ENCODE measurements around the gene SMAD5. TPM values are rescaled to one million over a fixed set of nuclear protein-coding genes. Genes with fewer than 3 reads are reported as not detected.

Gene SMAD5
- total and polyA plus RNA-seq, 2 of the 13 experiments (the other 11 are each of a cell fraction or from before 2014, with no cell fraction given): 27.2 to 48.5 TPM

DNA sequence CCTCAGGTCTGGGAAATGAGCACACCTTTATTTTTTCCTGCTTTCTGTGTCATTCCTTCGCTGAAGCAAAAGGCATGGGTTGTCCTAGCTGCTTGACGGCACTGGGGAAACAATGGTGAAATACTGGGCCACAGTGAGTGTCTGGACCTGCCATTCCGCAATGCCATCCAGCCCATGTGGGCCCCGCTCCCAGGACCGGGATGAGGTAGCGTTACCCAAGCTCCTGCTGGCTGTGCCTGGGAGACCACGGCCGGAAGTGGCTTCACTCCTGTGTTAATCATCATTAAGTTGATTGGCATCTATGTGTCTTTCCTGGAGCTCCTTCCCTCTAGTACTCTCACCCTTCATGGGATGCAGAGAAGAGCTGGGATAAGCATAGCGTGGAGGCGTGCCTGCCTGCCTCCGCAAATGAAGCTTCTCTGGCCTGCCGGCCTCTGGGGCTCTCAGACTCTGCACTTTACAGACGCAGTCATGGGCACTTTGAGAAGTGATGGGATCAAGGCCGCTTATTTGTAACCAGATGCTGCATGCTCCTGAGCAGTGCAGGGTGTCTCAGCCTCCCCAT, 76.8 kb downstream of the SMAD5 start:
- CTCF ChIA-PET (ENCODE audit: low intra/inter-chr PET ratio, low total read pairs): no interaction called here
- no peak for DNase-seq (ENCODE audit: low spot score)
- no peak for TF ChIP-seq ZNF660 (CRISPR knock-in tag; IDR thresholded peaks at IDR 0.05; ENCODE audit: borderline replicate concordance, low read depth)
- TF ChIP-seq, protein P1, sequence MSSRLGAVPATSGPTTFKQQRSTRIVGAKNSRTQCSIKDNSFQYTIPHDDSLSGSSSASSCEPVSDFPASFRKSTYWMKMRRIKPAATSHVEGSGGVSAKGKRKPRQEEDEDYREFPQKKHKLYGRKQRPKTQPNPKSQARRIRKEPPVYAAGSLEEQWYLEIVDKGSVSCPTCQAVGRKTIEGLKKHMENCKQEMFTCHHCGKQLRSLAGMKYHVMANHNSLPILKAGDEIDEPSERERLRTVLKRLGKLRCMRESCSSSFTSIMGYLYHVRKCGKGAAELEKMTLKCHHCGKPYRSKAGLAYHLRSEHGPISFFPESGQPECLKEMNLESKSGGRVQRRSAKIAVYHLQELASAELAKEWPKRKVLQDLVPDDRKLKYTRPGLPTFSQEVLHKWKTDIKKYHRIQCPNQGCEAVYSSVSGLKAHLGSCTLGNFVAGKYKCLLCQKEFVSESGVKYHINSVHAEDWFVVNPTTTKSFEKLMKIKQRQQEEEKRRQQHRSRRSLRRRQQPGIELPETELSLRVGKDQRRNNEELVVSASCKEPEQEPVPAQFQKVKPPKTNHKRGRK (CRISPR knock-in tag; IDR thresholded peaks at IDR 0.05): no peak
- TF ChIP-seq FOXC1 (CRISPR knock-in tag; IDR thresholded peaks at IDR 0.05; ENCODE audit: borderline replicate concordance): no peak
- no peak for TF ChIP-seq ZNF737 (CRISPR knock-in tag; IDR thresholded peaks at IDR 0.05; ENCODE audit: borderline replicate concordance)
- TF ChIP-seq, protein P2, sequence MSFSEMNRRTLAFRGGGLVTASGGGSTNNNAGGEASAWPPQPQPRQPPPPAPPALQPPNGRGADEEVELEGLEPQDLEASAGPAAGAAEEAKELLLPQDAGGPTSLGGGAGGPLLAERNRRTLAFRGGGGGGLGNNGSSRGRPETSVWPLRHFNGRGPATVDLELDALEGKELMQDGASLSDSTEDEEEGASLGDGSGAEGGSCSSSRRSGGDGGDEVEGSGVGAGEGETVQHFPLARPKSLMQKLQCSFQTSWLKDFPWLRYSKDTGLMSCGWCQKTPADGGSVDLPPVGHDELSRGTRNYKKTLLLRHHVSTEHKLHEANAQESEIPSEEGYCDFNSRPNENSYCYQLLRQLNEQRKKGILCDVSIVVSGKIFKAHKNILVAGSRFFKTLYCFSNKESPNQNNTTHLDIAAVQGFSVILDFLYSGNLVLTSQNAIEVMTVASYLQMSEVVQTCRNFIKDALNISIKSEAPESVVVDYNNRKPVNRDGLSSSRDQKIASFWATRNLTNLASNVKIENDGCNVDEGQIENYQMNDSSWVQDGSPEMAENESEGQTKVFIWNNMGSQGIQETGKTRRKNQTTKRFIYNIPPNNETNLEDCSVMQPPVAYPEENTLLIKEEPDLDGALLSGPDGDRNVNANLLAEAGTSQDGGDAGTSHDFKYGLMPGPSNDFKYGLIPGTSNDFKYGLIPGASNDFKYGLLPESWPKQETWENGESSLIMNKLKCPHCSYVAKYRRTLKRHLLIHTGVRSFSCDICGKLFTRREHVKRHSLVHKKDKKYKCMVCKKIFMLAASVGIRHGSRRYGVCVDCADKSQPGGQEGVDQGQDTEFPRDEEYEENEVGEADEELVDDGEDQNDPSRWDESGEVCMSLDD (CRISPR knock-in tag; IDR thresholded peaks at IDR 0.05; ENCODE audit: borderline replicate concordance): no peak
- no peak for TF ChIP-seq DNMT1 (CRISPR knock-in tag; IDR thresholded peaks at IDR 0.05)
- TF ChIP-seq HNRNPLL (IDR thresholded peaks at IDR 0.05; ENCODE audit: low read depth, low read length, poor library complexity, severe bottlenecking): no peak
- no peak for TF ChIP-seq FOSL1 (CRISPR knock-in tag; IDR thresholded peaks at IDR 0.05; ENCODE audit: borderline replicate concordance)
- no peak for TF ChIP-seq ZFP62 (CRISPR knock-in tag; IDR thresholded peaks at IDR 0.05)
- TF ChIP-seq, protein P3, sequence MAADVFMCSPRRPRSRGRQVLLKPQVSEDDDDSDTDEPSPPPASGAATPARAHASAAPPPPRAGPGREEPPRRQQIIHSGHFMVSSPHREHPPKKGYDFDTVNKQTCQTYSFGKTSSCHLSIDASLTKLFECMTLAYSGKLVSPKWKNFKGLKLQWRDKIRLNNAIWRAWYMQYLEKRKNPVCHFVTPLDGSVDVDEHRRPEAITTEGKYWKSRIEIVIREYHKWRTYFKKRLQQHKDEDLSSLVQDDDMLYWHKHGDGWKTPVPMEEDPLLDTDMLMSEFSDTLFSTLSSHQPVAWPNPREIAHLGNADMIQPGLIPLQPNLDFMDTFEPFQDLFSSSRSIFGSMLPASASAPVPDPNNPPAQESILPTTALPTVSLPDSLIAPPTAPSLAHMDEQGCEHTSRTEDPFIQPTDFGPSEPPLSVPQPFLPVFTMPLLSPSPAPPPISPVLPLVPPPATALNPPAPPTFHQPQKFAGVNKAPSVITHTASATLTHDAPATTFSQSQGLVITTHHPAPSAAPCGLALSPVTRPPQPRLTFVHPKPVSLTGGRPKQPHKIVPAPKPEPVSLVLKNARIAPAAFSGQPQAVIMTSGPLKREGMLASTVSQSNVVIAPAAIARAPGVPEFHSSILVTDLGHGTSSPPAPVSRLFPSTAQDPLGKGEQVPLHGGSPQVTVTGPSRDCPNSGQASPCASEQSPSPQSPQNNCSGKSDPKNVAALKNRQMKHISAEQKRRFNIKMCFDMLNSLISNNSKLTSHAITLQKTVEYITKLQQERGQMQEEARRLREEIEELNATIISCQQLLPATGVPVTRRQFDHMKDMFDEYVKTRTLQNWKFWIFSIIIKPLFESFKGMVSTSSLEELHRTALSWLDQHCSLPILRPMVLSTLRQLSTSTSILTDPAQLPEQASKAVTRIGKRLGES (CRISPR knock-in tag; IDR thresholded peaks at IDR 0.05; ENCODE audit: borderline replicate concordance): no peak
- TF ChIP-seq RARA (CRISPR knock-in tag; IDR thresholded peaks at IDR 0.05): no peak
- TF ChIP-seq ZNF441 (CRISPR knock-in tag; IDR thresholded peaks at IDR 0.05; ENCODE audit: borderline replicate concordance): no peak
- no peak for TF ChIP-seq ZNF713 (CRISPR knock-in tag; IDR thresholded peaks at IDR 0.05)
- TF ChIP-seq YEATS2 (CRISPR knock-in tag; IDR thresholded peaks at IDR 0.05; ENCODE audit: borderline replicate concordance): no peak
- TF ChIP-seq, protein P4, sequence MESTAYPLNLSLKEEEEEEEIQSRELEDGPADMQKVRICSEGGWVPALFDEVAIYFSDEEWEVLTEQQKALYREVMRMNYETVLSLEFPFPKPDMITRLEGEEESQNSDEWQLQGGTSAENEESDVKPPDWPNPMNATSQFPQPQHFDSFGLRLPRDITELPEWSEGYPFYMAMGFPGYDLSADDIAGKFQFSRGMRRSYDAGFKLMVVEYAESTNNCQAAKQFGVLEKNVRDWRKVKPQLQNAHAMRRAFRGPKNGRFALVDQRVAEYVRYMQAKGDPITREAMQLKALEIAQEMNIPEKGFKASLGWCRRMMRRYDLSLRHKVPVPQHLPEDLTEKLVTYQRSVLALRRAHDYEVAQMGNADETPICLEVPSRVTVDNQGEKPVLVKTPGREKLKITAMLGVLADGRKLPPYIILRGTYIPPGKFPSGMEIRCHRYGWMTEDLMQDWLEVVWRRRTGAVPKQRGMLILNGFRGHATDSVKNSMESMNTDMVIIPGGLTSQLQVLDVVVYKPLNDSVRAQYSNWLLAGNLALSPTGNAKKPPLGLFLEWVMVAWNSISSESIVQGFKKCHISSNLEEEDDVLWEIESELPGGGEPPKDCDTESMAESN (CRISPR knock-in tag; conservative IDR thresholded peaks at IDR 0.05): no peak
- no peak for TF ChIP-seq KDM6A (CRISPR knock-in tag; IDR thresholded peaks at IDR 0.05; ENCODE audit: low read depth)

More for the DNA sequence above, 76.8 kb downstream of the SMAD5 start:
- peaks cover 0 to 47% of the 10 kb centered on the region in 2 experiments; a peak in 3 of 5 replicates for H3K27me3 ChIP-seq (ENCODE audit: control insufficient read depth in 1 of 2, insufficient read depth in 2 of 2, low read length in 2 of 2)
- no peaks in the 10 kb centered on the region for H3K4me1 ChIP-seq (ENCODE audit: insufficient read depth, low read length)
- no peak overlapping the region for H3K4me2 ChIP-seq (ENCODE audit: low read depth, low read length)
- no peaks in the 10 kb centered on the region for H3K36me3 ChIP-seq (replicated peaks in 1 of 2; ENCODE audit: control insufficient read depth in 1 of 2, insufficient read depth in 2 of 2, low read length in 2 of 2)
- FAIRE-seq: no peak
- H3K9me3 ChIP-seq (ENCODE audit: low read length): no peaks in the 10 kb centered on the region
- H3K4me3 ChIP-seq (replicated peaks in 1 of 3; ENCODE audit: insufficient read depth in 1 of 3, low read depth in 2 of 3, low read length in 3 of 3): no peak overlapping the region
- H2AFZ ChIP-seq (ENCODE audit: low read length): no peak overlapping the region
- no peak overlapping the region for H3K9ac ChIP-seq (ENCODE audit: insufficient read depth, low read depth, low read length)
- 40% methylated on average over 11 of the region's 14 CpGs for WGBS (ENCODE audit: low lambda C conversion rate)
- no peaks in the 10 kb centered on the region for H3K79me2 ChIP-seq (ENCODE audit: insufficient read depth, low read length)
- intact Hi-C loops (cut with micrococcal nuclease; ENCODE audit: unreplicated experiment) (no loop called here), in situ Hi-C loops (cut with HindIII; ENCODE audit: extremely low pct_ligation_motif_present, low pct_unique_long_range_greater_than_20kb) (no loop called here)
- no peak; the same call in 1 of the 3 replicates for ATAC-seq
- H3K27ac ChIP-seq (ENCODE audit: extremely low read length, insufficient read depth, low read length): no peak overlapping the region
- POLR2A ChIA-PET: no interaction called here
- no peaks in the 10 kb centered on the region for H4K20me1 ChIP-seq (ENCODE audit: insufficient read depth, low read length)
- BruUV-seq (replicated peaks): no TSS peak

Data from HepG2 (cell line).